ENCODE measurements around the gene CIB2.
A peak's percentile ranks its signal among the peaks of the same experiment; 100 is the strongest.
"Not testable (repeated sequence)": the region's sequence is repeated elsewhere in the genome, so short reads cannot be mapped to it uniquely, and the experiment has no call there.

CIB2 gene

DNA sequence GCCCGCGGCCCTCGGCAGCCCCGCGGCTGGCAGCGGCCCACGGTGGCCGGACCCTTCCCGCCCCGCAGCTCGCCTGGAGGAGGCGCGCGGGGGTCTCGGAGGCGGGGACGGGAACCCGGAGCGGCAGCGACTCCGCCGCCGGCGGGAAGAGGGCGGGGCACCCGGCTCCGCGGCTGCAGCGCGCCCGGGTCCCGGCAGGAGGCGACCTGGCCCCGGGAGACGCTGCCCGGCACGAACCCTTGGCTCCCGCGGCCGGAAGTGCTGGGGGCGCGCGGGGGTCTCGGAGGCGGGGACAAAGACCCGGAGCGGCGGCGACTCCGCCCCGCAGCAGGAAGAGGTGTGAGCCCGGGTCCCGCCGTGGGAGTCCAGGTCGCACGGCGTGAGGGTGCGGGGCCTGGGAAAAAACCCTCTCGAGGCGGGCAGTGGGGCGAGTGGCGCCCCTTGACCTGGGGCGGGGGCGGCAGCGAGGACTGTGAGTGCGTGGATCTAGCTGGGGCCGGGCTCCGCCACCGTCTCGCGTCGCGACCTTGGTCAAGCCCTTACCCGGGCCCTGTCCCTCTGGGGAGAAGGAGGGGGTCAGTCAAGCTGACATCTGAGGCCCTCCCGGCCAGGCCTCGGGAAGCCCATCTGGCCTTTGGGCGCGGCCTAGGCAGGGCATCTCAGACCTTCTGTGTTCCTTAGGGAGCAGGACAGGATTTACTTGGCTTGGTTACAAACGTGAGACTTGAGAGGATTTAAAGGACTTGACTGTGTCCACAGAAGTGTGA, at the start of gene CIB2:
CIB2 (minus strand) TSS at position 151 of the 767 bp plus-strand sequence. CDS start 230 bp downstream, outside the sequence.
- DNase-seq: peak; percentile 48

DNA sequence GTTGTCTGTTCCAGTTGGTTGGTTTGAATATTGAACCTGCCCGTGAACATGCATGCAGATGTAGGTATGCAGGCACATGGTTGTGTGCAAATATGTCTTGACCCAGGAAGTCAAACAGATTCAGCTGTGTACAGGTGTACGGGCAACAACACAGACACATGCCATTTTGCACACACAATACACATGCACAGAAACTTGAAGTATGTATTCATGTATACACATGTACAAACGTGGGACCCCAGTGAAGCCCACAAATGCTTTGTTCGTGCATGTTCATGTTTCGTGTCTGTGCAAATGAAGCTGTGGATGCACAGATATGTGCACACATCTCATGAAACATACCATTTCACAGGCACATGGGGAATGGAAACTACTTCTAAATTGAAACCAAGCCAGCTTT, 48.7 kb upstream of the CIB2 start:
- DNase-seq: no peak

DNA sequence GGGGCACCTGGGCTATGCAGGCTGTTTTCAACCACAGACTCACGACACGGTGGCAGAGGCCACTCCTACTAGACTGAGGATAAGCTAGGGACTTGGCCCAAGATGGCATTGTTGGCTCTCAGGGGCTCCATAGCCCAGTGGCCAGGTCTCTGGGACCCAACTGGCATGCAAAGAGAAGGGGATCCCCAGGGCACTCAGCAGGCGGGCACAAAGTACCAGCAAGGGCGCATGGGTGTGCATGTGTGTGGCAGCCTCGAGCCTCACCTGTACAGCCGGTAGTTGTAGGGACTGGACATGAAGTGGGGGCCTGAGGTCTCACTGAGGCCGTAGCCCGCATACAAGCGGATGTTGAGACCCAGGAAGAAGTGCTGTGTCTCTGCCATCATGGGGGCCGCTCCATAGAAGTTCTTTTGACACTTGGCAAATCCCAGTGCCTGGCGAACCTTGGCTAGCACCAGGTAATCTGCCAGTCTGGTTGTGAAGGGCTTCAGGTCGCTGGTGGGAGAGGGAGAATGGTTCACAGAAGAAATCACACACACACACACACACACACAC, 48.1 kb upstream of the CIB2 start:
- DNase-seq: no peak

DNA sequence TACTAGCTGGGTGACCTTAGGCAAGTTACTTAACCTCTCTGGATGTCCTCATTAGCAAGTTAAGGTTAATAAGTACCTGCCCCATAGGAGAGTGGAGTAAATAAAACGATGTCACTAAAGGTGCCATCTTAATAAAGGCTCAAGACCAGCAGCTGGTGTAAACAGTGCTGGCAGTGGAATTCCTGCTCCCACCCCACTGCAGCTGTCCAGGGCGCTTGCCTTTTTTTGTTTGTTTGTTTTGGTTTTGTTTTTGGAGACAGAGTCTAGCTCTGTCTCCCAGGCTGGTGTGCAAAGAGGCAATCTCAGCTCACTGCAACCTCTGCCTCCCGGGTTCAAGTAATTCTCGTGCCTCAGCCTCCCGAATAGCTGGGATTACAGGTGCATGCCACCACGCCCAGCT, 46.8 kb upstream of the CIB2 start:
- no peak for DNase-seq

DNA sequence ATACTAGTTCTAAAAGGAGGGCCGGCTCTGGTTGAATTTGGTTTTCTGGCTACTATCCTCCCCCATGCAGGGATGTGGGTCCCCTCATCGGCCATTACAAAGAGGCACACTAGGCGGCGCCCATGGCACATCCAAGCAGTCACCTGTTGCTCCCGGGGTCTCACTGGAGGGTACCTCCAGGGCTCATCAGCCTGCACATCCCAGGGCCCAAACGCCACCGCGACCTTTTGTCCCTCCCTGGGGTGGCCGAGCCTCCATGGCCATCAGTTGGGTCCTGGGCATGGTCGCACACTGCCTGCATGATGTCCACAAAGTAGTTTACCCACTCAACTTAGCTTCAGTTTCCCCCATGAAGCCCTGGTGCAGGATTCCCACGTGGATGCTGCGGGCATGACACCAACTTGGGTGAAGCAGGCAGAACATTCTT, 46.2 kb upstream of the CIB2 start:
- DNase-seq: no peak

DNA sequence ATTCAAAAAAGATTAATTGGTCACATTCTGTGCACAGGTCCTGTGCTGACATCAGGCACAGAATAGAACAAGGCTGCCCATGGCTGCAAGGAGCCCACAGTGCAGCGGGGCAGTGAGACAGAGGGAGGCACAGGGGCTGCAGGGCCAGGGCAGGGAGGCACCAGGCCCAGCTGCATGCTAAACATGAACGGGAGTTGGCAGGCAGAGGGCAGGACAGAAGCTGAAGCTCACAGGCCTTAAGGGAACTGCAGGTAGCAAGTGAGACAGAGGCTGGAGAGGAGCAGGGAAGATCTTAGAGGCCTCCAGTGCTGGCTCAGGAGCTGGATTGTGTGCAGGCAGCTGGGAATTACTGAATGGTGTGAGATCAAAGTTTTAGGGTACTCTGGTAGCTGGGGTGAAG, 44.1 kb upstream of the CIB2 start:
- no peak for DNase-seq

DNA sequence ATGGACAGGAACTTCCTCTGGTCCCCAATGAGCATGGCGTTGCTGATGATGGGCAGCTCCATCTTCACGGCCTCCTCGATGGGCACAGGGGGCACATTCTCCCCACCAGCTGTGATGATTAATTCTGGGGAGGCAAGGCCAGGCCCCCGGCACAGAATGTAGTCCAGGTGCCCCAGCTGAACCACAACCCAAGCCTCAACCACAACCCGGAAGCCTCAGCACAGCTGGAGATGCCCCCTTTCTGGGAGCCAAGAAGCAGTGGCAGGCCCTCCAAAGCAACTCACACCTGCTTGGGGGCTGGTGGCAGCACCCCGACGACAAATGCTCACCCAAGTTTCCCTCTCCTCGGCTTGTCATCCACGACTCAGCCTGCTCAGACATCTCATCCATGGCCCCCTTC, 43.2 kb upstream of the CIB2 start:
- no peak for DNase-seq

DNA sequence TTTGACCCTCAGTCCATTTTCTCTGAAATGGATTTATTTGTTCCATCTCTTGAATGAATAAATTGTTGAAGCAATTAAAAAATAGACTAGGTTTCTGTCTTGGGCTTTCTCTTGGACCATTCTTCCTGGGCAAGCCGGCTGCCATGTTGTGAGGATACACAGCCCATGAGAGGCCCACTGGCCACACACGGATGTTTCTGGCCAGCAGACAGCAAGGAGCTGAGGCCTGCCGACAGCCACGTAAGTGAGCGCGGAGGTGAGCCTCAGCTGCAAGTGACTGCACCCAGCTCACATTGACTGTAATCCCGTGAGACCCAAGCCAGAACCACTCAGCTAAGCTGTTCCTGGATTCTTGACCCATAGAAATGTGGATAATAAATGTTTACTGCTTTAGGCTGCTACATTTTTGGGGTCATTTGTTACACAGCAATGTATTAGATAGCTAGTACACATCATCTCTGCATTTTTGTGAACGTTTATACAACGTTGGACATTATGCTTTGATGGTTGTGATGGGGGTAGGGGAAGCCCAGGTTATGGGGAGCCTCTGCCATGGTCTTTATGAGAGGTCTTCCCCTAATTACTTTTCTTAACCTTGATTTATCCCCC, 40.7 kb upstream of the CIB2 start:
- no peak for DNase-seq

DNA sequence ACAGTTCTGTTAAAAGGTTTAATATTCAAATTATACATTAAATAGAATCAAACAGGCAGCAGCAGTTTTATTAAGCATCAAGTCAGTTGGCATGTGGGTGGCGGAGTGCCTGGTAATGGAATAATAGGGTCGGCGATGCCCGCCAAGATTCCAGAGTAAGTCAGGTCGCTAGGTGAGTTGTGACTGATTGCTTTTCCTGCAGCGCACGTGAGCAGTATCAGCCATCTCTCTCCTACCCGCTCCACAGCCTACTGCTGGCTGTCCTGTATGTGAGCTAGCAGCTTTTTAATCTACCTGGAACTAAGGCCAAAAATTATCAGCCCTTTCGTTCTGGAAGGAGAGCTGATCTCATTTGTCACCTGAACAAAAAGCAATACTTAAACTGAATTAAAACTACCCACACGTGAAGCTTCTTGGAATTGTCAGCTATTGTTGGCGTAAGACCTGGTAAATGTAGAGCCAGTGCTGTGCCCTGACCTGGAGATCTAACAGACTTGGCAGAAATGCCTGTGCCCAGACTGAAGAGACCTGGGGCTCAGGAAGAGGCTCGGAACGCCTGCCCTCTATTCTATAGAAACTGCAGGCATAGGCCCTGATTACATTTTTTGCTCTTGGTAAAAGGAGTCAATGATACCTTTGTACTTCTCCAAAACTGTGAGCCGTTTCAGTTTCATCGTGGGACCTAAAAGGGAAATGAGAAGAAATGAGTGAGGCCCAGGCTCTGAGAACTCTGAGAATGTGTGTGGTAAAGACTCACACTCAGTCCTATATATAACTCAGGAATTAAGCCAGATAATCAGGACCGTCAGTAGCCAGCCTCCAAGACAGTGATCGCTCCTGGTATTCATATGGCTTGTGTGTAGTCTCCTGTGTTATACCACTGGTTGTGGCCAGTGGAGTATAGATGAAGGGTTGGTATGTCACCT, 39.9 kb upstream of the CIB2 start:
- DNase-seq: no peak

DNA sequence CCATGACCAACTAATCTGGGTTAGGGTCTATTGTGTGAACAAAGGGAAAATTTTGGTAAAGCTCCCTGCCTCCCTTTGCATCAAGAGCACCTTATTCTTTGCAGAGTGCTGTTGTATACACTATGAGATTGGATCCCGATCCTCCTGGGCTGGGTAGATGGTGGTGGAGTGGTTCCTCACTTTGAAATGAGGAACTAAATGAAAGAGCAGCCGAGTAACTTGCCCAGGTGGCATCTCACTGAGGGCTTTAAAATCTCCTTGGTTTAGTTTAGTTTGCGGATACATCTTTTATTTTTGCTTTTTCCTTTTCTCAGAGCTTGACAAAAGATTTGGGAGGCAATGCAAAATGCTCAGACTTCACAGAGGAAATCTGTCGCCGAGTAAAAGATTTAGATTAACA, 37.4 kb upstream of the CIB2 start:
- DNase-seq: no peak

DNA sequence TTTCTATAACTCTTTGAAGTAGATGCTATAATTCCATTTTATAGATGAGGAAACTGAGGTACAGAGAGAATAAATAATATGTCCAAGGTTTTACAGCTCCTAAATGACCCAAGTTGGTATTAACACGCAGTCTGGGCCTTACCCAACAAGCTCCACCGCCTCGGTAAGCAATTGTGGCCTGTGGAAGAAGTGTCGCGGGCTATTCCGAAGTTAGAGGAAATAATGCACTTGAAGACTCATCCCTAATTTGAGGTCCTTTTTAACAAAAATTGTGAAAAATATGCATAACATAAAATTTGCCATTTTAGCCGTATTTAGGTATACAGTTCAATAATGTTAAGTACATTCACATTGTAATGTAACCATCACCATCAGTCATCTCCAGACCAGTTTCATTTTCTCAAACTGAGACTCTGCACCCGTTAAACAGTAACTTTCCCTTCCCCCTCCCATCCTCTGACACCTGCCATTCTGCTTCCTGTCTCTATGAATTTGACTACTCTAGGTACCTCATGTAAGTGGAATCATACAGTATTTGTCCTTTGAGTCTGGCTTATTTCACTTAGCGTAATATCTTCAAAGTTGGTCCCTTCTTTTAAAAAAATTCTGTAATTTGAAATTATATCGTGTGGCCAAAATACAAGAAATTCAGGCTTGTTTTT, 36.1 kb upstream of the CIB2 start:
- DNase-seq: no peak

DNA sequence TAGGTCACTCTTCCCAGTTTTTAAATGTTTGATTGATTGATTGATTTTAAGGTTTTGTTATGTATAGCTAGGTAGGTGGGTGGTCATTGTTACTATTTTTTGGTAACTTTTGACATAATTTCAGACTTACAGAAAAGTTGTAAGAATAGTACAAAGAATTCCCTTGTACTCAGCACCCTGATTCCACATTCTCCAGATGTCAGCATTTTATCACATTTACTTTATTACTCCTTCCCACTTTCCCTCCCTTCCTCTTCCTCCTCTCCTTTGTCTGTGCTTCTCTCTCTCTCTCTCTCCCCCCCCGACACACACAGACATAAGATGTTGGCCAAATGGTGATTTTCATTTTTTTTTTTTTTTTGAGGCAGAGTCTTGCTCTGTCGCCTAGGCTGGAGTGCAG, 32.8 kb upstream of the CIB2 start:
- no peak for DNase-seq

DNA sequence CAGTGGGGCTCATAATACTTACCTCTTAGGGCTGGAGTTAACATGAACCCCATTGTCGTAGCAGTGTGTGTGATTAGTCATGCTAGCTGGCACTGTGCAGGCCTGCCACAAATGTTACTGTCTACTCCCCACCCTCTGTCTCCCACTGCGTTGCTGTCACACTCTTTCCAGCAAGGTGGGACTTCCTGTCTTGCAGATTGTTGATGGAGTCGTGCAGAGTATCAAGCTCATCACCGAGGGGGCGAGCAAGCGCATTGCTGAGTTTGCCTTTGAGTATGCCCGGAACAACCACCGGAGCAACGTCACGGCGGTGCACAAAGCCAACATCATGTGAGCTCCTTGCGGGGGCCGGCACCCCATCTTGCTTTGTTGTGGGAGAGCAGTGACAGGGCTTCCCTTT, 30.8 kb upstream of the CIB2 start:
- no peak for DNase-seq

DNA sequence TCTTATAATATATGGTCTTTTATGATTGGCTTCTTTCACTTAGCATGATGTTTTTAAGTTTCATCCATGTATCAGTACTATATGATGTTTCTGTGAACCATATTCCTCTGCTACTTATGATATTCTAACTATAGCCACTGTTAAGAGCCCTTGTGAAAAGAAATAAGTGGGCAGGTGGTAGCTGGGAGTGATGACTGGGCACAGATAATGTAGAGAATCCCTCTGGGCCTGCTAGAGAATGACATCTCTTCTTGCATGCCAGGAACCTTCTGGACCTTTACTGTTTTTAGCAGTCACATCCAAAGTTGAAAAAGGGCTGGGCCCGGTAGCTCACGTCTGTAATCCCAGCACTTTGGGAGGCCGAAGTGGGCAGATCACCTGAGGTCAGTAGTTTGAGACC, 28.1 kb upstream of the CIB2 start:
- no peak for DNase-seq

DNA sequence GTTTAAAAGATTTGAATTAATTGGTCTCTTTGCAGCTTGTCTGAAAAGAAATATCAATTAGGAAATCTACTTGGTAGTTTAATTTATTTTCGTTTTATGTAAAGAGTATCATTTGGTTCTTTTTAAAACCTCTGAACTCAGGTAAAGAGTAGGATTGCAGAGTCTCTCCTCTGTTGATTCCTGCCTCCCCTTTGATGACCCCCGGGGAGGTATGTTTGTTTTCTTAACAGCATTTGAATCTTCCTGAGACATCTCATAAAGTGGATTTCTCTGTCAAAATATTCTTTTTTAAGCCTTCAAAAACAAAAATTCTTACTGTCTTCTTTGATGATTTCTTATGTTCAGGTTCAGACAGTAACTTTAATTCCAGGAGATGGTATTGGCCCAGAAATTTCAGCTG, 26.0 kb upstream of the CIB2 start:
- DNase-seq: no peak

DNA sequence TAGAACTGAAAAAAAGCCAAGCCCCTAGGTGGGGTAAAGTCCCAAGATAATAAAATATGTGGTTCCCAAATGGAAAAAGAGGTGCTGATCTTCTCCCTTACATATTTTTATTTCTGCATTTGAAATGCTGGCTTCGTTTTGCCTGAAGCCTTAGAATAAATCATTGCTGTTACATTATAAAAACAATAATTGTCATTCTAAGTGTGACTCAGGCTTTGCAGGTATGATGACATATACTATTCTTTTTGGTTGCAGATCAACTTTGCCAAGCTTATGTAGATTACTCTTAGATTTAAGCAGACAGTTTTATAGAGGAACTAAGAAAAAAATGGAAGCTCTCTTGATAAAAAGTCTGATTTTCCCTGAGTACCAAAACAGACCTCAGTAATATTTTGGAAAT, 25.4 kb upstream of the CIB2 start:
- no peak for DNase-seq

DNA sequence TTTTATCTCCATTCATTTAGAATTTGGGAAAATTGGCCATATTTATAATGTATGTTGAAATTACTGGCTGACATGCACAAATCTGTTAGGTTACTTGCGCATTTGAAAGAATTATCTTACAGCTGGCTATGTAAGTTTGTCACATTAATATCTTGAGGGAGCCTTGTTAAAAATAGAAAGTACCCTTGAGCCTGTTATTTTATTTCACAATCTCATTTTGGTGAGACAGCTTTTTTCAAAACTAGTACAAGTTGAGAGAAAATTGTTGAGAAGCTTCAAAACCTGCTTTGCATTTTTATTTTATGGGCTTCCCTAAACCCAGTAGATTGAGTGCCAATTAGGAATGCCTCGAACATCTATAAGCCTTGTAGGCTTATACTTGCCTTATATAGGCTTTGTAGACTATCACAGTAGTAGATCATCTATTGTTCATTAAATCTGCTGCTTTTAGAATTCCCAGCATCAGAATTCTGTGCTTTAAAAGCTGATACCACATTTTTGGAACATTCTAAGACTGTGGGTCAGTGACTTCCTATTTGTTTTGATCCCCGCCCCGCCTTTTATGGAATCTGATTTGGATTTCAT, 24.2 kb upstream of the CIB2 start:
- no peak for DNase-seq

DNA sequence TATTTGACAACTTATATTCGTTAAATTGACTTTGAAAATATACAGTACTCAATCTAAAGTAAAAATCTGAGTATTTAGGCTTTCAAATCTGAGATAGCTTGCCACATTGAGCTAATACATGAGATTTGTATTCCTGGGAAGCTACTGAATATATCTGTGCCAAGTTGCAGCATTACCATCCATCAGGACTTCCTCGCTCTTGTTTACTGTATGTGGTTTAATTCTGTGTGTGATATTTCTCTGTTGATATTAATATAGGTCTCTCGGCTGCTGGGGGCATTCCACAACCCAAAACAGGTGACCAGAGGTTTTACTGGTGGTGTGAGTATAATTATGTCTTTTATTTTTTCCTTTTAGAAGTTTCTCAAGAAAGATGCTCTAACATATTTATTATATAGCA, 23.7 kb upstream of the CIB2 start:
- DNase-seq: no peak

DNA sequence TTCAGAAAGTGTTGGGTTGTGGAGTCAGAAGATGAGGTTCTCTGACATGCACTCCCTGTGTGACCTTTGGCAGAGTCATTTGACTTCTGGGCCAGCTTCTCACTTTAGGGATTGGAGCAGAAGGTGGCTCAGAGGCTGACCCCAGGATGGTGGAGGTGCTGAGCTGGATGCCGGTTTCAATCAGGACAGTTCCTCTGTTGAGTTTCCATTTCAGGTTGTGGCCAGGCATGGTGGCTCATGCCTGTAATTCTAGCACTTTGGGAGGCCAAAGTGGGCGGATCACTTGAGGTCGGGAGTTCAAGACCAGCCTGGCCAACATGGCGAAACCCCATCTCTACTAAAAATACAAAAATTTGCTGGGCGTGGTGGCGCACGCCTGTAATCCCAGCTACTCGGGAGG, 19.8 kb upstream of the CIB2 start:
- DNase-seq: not testable (repeated sequence)

DNA sequence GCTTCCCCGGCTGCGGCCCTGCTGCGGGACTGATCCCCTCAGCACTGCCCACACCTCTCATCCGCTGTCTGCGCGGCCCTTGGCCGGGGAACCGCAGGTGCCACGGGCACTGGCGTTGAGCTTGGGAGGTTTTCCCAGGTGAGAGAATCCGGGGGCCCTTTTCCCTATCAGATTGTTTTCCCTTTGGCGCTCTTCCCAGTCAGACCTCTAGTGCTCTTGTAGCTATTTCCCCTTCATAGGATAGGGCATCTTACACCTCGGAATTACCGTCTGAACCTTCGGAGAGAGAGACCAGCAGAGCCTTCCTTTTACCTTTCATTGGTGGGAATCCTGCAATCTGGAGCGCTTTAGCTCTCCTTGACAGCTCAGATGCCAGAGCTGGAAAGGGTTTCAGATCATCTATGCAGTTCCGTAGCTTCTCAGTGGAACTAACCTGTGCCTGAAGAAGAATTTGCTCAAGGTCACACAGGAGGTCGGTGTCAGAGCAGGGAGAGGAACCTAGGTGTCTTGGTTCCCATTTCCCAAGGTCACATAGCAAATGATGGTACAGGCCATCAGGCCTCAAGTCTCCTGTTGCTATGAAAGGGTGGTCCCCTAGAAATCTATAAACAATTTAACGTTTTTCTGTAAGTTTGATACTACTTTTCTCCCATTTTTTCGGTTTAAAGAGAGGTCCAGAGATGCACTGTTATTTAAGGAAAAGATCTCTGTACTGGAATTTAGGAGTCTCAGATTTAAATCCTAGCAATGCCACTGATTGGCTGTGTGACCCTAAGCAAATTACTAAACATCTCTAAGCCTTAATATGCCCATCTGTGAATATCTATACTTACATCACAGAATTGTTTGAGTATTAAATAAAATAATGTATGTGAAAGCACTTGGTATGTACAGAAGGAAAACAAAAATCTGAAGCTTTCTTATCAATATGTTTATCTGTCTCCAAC, 18.8 kb upstream of the CIB2 start:
- peak; percentile 41 for DNase-seq

Measured in NCI-H524 treated with DMSO at 0.1 percent for 48 hours (cell line).